Stimulated activated CD4-positive, alpha-beta T cell treated with anti-CD3 and anti-CD28 coated beads, Interleukin-12 subunit alpha, Interleukin-12 subunit beta, amount 100 ng/mL, for 4 hours (primary cell): Measurements from ENCODE around the gene GAPDHS.

Experiments
- DNase-seq: peaks from one replicate; pipeline ENCODE4 v3.0.0-alpha.2; 2020

Gene GAPDHS

DNA sequence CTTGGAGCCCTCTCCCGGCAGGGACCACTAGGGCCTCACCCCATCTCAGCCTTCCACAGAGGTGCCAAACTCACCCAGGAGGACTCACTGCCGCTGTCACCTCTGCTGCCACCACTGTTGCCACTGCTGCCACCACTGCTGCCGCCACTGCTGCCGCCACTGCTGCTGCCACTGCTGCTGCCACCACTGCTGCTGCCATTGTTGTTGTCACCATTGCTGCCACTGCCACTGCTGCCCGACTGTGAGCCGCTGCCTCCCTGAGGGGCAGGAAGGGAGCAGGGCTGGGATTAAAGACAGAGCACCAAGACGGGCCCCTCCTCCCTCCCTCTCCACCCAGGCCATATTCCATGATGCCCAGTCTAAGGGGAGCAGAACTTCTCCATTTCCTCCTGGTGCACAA is 21.9 kb upstream of the GAPDHS start:
- no peak for DNase-seq

DNA sequence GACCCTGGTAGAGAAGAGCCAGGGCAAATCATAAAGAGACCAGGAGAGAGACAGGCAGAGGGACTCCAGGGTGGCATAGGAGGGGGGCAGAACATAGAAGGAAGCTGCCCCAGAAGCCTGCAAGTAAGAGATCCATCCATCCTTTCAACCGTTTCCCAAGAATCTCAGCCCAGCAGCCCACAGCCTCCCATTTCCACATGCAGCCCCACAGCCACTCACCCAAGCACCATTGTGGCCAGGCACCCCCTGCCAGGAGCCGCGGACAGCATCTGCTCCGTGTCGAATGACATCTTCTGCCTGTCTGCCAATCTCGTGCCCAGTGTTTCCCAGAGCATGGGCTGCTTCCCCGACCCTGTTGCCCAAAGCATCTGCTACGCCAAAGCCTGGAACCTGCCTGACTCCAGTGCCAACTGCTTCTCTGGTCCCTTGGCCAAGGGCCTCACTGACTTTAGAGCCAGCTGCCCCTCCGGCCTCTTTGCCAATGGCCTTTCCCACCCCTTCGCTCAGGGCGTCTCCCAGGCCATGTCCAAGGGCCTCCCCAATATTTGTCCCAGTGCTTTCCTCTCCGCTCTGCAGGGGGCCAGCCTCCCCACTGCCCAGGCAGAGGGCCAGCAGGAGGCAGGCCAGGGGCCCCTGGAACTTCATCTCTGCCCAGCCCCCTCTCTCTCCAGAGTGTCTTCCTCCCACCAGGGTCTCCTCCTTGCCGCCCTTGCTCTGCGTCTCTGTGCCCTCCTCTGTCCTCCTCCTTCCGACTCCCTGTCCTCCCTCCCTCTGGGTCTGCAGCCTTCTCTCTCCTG is 20.2 kb upstream of the GAPDHS start:
- DNase-seq = no peak

DNA sequence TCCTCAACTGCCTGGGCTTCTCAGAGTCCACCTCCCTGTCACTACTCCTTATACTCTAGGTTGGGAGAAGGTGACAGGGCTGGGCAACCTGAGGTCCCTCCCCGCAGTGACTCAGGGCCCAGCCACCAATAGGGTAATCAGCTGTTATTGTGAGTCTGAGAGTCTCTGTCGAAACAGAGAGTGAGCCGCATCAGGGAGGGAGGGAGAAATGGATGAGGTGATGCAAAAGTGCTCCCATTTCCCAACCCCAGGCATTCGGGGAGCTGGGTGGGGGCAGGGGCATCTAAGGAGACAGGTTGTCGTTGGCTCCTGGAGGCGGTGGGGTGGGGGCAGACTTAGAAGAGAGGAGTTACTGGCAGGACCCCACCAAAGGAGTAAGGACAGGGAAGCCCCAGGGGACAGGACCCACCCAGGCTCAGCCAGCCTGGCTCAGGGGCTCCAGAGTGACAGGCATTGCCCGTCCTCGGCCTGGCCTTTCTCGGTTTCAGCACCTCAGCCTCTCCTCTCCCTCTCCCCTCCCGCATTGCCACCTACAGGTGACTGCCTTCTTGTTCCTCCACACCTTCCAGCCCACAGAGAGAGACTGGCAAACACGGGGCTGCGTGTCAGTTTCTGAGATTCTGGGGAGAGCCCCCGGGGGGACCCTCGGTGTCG is 19.5 kb upstream of the GAPDHS start, which contains the start of gene DMKN:
TSS of gene DMKN (minus strand) at position 22 of the 654 bp plus-strand sequence. CDS start 174 bp downstream, outside the sequence.
- no peak for DNase-seq

DNA sequence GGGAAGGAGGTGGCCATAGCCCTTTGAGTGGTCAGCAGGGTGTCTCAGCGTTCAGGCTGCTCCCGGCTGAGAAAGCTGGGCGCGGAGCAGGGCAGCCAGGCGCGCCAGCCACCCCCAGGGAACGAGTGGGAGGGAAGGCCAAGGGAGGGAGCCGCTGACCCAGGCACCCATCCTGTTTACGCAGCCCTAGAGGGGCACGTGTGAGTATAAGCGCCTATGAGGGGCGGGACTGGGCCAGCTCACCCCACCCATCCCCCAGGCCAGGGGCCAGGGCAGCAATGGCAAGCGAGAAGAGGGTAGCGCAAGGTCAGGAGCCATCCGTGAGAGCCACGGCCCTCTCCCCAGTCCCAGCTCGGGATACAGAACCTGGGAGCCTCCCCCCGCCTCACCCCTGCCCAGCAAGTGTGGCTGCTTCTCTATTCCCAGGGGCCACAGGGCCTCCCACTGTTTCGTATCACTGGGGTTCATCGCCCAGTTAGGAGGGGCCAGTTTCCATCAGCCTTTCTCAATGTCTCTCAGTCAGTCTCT is 18.9 kb upstream of the GAPDHS start:
- no peak for DNase-seq

DNA sequence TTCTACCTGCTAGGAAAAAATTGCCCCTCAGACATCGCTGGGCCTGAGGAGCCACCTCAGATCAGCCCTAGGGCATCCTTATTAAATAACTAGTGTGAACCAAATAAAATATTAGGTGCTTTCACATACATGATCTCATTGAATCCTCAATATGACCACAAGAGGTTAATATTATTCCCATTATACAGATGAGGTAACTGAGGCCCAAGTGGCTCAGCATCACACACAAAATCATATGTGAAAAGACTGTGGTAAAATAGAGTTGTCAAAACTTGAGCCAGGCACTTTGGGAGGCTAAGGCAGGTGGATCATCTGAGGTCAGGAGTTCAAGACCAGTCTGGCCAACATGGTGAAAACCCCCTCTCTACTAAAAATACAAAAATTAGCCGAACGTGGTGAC is 16.9 kb upstream of the GAPDHS start:
- no peak for DNase-seq

DNA sequence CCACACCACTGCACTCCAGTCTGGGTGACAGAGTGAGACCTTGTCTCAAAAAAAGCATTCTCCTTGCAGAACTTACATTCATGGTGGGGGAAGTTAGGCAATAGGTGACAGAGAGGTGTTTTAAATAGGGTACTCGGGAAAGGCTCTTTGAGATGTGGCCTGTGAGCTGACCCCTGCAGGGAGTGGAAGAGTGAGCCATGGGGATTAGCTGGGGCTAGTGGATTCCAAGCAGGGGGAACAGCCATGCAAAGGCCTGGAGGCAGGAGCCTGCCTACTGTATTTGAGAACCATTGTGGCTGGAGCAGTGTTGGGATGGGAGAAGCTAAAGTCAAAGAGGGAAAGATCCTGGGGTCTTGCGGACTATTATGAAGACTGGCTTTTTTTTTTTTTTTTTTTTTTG is 15.9 kb upstream of the GAPDHS start:
- DNase-seq = no peak

DNA sequence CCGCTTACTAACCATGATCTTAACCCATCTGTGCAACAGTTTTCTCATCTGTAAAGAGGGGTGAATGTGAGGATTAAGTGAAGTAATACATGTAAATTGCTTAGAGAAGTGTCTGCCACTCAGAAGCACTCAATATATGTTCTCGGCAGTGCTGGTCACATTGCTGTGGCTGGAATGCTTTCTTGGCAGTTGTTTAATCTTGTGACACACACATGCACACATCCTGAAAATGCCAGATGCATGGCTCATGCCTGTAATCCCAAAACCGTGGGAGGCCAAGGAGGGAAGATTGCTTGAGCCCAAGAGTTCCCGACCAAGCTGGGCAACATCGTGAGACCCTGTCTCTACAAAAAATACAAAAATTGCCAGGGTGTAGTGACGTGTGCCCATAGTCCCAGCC is 14.9 kb upstream of the GAPDHS start:
- no peak for DNase-seq

DNA sequence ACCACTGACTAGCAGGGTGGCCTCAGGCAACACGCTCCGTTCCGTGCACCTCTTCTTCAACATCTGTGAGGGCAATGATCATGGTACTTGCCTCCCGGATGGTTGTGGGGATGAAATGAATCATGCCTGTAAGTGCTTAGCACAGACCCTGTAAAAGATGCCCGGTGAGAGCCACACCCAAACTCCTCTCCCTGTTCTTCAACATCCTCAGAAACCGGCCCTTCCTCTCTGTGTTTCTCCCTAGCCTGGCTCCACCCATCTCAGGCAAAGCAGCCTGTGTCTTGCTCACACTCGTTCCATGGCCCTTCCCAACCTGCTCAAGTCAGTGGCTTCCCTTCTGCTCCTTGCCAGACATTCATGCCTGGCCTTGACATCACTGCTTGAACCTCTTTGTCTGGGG is 14.0 kb upstream of the GAPDHS start:
- DNase-seq = no peak

DNA sequence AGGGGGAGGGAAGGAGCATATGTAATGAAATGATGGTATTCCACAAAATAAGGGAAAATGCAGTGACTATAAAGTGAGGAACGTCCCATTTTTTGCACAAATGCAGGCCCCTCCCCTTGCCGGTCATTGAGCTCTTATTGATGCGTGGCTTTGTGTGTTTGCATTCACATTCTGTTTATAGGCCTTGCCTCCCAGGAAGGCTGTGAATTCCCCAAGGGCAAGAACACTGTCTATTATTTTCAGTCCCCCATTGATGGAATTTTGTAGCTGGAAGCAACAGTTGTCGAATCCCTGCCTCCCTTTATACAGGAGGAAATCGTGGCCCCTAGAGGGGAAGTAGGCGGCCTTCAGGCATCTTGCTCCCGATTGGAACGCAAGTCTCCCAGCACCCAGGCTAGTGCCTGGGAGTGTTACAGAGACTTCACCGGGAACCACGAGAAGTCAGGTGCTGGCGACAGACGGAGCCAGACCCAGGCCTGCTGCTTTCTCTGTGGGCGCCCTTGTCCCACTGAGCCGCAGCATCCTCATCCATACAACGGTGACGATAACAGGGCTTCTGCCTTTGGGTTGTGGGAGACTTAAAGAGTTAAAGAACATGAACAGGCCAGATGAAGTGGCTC is 12.0 kb upstream of the GAPDHS start:
- no peak for DNase-seq

DNA sequence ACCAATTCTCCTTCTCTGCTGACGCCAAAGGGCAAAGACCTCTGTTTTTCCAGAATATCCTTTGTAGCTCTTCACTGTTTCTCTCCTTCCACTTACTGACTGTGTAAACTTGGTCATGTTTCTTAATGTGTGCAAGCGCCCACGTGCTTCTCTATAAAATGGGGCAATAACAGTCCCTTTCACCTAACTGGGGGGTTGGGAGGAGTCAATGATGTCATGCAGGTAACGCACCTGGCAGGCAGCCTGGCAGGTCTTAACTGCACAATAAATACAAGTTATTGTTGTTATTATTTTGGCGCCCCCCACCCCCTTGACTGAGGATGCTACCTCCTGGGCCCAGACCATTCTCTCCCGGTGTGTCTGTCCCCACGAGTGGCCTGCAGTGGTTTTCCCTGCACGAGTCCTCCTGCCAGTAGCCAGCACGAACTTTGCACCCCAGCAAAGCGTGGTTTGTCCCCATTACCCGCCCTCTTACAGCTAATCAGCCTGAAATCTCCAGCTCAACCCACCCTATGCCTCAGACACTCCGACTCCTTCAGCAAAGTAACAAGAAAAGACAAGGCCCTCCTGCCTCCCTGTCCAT is 10.4 kb upstream of the GAPDHS start:
- no peak for DNase-seq

DNA sequence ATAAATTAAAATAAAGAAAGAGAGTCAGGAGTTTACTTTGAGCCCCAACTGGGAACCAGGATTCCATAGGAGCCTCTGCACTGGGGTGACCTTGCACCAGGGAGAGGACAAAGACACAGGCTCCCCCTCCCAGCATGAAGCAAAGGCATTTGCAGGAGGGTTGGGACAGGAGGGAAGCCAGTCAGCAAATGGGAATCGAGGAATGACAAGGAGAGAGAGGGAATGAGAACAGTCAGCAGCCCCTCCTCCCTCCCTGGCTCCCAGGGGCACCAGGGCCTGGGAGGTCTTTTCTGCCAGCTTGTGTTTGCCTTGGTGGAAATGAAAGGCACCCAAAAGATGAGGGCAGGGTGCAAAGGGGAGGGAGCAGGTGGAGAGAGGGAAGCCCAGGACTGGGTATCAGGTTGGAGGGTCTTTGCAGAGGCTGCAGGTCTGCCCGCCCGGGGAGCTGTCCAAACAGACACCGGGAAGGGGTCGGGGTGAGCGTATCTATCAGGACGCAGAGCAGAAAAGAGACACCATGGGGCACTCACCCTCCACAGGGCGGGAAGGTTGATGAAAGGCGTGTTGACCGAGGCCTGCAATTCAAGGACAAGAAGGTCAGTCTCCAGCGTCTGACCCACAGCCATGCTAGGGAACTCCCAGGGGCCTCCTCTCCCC is 8.9 kb upstream of the GAPDHS start:
- DNase-seq = no peak

DNA sequence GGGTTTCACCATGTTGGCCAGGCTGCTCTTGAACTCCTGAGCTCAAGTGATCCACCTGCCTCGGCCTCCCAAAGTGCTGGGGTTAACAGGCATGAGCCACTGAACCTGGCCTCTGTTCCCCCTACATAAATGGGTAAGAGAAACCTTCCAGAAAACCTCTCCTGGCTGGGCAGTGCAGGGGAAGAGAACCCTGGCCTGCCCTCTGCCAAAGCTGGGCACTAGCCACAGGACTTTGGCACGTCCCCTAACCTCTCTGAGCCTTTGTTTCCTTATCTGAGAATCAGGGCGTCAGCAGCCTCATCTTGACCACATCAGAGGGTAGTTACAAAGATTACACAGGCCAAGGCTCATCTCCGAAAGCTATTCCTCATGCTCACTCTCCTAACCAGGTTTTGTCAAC is 7.4 kb upstream of the GAPDHS start:
- no peak for DNase-seq

DNA sequence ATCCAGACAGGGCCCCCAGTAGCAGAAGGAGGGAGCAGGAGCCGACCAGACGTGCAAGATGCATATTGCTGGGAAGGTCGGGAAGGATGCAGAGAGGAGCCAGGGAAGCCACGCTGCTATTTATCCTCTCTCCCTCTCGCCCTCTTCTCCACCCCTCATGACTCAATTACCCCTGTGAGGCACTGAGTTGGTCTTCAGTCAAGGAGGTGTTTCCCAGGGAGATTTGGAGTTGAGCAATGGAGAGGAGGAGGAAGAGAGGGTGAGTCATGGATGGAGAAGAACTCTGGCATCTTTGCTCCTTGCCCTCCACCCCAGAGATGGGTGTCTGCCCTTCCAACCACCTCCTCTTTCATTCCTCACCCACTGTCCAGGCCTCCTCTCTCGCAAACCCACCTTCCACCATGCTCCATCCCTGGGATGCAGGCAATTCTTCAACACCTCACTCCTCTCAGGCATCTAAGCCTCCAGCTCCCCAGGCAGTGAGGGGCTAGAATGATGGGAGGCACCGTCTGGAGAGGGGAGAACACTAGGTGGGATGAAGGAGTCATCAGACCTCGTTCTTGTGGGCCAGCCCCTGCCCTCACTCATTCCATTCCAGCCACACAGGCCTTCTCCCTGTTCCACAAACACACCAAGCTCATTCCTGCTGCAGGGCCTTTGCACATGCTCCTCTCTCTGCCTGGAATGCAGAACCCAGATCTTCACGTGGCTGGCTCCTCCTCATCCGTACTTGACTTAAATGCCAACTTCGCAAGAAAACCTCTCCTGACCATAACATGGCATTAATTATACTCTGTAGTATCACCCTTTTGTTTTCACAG is 4.8 kb upstream of the GAPDHS start, which contains the start of gene SBSN:
TSS of gene SBSN (minus strand) at position 94 of the 821 bp plus-strand sequence. CDS start at position 64, 30 bp downstream.
- DNase-seq = no peak

DNA sequence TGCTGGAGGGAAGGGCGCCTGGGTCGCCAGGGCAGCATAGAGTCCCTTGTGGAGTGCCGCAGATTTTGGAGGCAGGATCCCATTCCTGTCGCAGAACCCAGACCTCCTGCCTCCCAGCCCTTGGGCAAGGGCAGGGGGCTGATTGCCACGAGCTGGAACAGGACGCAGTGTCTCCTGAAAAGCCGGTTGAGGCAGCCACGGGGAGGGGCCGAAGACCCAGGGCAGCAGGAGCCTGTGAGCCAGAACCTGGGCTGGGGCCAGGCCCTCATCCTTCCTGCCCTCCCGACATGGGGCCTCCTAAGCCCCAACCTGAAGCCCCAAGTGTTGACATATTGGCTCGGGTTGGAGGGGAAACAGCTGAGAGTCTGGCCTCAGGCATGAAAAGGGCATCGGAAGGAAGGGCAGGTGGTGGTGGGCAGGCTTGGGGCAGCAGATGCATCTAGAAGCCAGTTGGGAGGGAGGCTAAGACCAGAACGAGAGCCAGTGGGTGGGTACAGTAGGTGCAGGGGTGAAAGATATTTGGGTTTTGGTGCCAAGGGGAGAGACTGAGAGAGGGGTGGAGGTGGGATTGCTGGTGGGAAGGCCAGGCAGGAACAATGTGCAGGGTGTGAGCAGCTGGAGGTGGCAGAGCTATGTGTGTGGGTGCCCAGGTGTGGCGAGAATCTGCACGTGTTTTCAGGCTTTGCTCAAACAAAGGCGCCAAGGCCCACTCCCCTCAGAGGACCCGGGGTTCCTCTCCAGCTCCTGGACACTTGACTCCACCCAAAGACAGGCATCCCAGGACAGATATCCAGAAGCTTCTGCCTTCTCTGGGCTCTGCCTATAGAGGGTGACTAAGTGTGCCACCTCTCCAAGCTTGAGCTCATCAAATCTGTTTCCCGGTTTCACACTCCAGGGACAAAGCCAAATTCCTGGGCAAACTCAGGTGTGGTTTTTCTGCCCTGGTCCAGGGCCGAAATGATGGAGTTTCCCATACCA is 3.7 kb upstream of the GAPDHS start:
- DNase-seq = no peak

DNA sequence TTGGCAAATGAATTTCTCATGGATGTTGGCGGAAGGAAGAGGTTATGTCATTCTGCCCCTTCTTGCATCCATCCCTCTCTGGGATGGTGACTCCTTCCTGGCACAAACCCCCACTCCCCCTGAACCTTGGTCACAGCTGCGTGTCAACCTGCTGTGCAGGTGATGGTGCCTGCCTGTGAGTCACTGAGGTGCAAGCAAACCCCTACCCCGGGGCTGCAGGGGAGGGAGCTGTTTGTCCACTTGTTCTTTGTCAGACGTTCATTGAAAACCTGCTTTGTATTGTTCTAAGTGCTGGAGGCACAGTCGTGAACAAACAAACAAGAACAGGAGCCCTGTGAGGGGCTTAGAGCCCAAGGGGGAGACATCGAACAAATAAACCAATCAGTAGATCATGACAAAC is 2.0 kb upstream of the GAPDHS start:
- DNase-seq = no peak

DNA sequence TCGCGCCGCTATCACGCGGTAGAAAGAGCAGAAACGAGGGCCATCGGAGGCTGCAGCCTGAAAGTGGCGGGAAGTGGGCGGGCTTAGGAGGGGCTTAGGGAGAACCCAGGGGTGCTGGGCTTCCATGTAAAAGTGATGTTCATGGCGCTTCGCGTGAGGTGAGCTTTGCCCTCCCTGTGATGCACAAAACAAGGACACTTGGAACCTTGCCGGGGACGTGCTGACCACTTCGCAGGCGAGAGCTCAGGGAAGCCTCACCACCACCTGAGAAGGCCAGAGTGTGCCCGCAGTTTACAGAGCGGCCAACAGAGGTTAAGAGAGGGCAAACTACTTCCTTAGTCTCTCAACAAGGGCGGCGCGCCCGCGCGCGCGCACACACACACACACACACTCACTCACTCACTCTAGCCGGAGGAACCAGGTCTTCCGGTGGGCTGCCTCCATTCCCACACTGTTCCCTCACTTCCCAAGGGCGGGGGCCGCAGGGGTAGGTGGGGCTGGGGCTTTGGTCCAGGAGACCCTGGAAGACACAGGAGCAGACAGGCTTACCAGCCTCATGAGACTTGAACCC is 651 bp downstream of the GAPDHS start:
- no peak for DNase-seq

DNA sequence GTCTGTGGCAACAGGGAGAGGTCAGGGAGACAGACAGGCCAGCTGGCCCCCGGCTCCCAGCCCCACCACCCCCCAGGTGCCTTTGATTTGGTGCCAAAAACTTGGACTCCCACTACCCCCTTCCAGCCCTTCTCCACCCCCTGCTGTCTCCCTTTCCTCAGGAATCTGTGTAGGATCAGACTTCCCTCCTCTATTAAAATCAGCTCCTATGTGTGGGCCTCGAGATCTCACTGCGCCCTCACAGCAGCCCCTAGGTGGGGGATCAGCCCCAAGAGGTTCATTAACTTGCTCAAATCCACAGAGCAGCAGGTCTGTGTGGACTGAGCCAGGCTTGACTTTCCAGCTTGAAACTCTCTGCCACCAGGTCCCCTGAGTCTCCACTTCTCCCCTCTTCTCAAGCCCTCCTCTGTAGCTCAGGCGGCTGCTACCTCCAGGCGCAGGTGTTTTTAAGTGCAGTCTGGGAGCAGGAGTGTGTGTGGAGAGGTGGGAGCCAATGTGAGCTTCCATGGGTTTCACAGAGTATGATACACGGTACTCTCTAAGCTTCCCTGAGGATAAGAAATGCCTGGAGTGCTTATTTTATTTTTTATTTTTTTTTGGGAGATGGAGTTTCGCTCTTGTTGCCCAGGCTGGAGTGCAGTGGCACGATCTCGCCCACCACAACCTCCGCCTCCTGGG is 1.7 kb downstream of the GAPDHS start:
- no peak for DNase-seq

DNA sequence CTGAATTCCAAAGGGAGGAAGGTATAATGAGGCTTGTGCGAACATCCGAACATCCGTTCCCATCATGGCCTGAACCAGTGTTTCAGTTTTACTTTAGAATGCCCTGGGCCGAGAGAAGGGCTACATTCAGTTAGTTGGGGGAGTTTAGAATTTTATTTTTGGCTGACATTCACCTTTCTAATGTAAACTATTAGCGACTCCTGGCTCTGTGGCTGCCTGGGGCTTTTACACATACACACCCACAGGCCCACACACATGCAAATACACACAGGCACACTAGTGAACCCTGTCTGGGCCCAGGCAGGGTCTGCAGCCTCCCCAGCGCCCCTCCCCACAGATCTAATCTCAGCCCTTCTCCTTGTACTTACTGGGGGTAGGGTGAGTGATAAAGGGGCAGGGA is 6.1 kb downstream of the GAPDHS start:
- DNase-seq = no peak

DNA sequence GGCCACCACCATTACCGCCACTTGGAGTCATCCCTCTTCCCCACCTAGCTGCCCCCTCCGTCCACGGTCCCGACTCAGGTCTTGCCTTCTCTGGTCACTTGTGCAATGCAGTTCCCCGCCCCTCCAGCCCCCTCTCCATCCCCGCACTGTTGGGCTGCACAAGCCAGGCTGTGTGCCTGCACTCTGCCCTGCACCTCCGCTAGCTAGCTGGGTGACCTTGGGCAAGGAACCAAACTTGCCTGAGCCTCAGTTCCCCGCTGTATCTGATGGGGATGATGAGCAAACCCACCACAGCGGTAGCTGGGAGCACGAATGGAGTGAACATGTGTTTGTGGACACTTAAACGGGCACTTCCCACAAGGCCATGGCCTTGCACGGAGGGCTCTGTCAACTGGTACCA is 6.6 kb downstream of the GAPDHS start:
- DNase-seq = no peak
